GM18951 (cell line): Measurements from ENCODE around the gene S1PR2.

Experiments used
- POLR2A ChIP-seq: IDR thresholded peaks from 4 replicates; pipeline ENCODE4 v1.6.1; 2011; ENCODE audit warnings: mild to moderate bottlenecking; ENCODE audit not compliant: insufficient read length, insufficient read depth; ENCODE audit errors: extremely low read depth
- in situ Hi-C: fragments of 300-500 bp; cut with MboI; formaldehyde crosslinking; loops from one replicate; pipeline ENCODE4 v1.12.0; 2022; ENCODE audit warnings: low sequenced_read_pairs, mixed read lengths, inconsistent platforms; ENCODE audit not compliant: unreplicated experiment

The S1PR2 gene

GRCh38 chr19:10224337-10224736 is 6.8 kb downstream of the S1PR2 start:
- in situ Hi-C loops: no loop called here
- no peak for TF ChIP-seq POLR2A

GRCh38 chr19:10223488-10224213 is 7.5 kb downstream of the S1PR2 start:
- in situ Hi-C loops: no loop called here
- no peak for TF ChIP-seq POLR2A

GRCh38 chr19:10222201-10222890 is 8.8 kb downstream of the S1PR2 start:
- in situ Hi-C loops: no loop called here
- no peak for TF ChIP-seq POLR2A

- in situ Hi-C loops: no loop called here
- TF ChIP-seq POLR2A: no peak
Observed at GRCh38 chr19:10220695-10221094, 10.4 kb downstream of the S1PR2 start.

GRCh38 chr19:10219678-10220077 is 11.5 kb downstream of the S1PR2 start:
- in situ Hi-C loops: no loop called here
- no peak for TF ChIP-seq POLR2A

- in situ Hi-C loops: no loop called here
- TF ChIP-seq POLR2A: no peak
Observed at GRCh38 chr19:10217085-10217484, 14.0 kb downstream of the S1PR2 start.

- no peak for TF ChIP-seq POLR2A
- in situ Hi-C loops: no loop called here
Observed at GRCh38 chr19:10214784-10215183, 16.3 kb downstream of the S1PR2 start.

- in situ Hi-C loops: no loop called here
- TF ChIP-seq POLR2A: no peak
Observed at GRCh38 chr19:10211691-10212090, 19.4 kb downstream of the S1PR2 start.

GRCh38 chr19:10211061-10211460 is 20.1 kb downstream of the S1PR2 start:
- in situ Hi-C loops: no loop called here
- TF ChIP-seq POLR2A: no peak

GRCh38 chr19:10209315-10209714 is 21.8 kb downstream of the S1PR2 start:
- in situ Hi-C loops: no loop called here
- no peak for TF ChIP-seq POLR2A

GRCh38 chr19:10207026-10207425 is 24.1 kb downstream of the S1PR2 start:
- in situ Hi-C loops: no loop called here
- TF ChIP-seq POLR2A: no peak

GRCh38 chr19:10206226-10206885 is 24.8 kb downstream of the S1PR2 start:
- in situ Hi-C loops: no loop called here
- no peak for TF ChIP-seq POLR2A

GRCh38 chr19:10205636-10206035 is 25.5 kb downstream of the S1PR2 start:
- TF ChIP-seq POLR2A: no peak
- in situ Hi-C loops: no loop called here

- in situ Hi-C loops: no loop called here
Observed at GRCh38 chr19:10203686-10204085, 27.4 kb downstream of the S1PR2 start.

More at GRCh38 chr19:10203686-10204085, 27.4 kb downstream of the S1PR2 start:
- TF ChIP-seq POLR2A: no peak
